ENCODE data around the gene EFCAB6.

EFCAB6 gene

GRCh38 chr22:43755011-43755410 lies 57.1 kb downstream of the EFCAB6 start:
- Mint-ChIP-seq H3K4me3 (no peak overlapping the region), H3K36me3 (ENCODE audit: low read depth) (no peaks in the 10 kb centered on the region), H3K9me3 (no peaks in the 10 kb centered on the region), H3K4me1 (no peaks in the 10 kb centered on the region), H3K27me3 (ENCODE audit: low read depth, poor library complexity) (peaks cover 14% of the 10 kb centered on the region), H3K27ac (no peak overlapping the region)
- no peak for DNase-seq
- no peak for TF ChIP-seq CTCF (IDR thresholded peaks at IDR 0.05)

GRCh38 chr22:43754176-43754575 lies 57.9 kb downstream of the EFCAB6 start:
- no peaks in the 10 kb centered on the region for H3K4me1 Mint-ChIP-seq
- H3K36me3 Mint-ChIP-seq (ENCODE audit: low read depth) = no peaks in the 10 kb centered on the region
- H3K9me3 Mint-ChIP-seq = no peaks in the 10 kb centered on the region
- no peak for TF ChIP-seq CTCF (IDR thresholded peaks at IDR 0.05)
- H3K27ac Mint-ChIP-seq = no peak overlapping the region
- no peak for DNase-seq
- peaks cover 17% of the 10 kb centered on the region for H3K27me3 Mint-ChIP-seq (ENCODE audit: low read depth, poor library complexity)
- H3K4me3 Mint-ChIP-seq = no peak overlapping the region

GRCh38 chr22:43753688-43754087 lies 58.4 kb downstream of the EFCAB6 start:
- Mint-ChIP-seq H3K27me3 (ENCODE audit: low read depth, poor library complexity) (peaks cover 20% of the 10 kb centered on the region), H3K4me1 (no peaks in the 10 kb centered on the region), H3K27ac (no peak overlapping the region), H3K36me3 (ENCODE audit: low read depth) (no peaks in the 10 kb centered on the region), H3K9me3 (no peaks in the 10 kb centered on the region), H3K4me3 (no peak overlapping the region)
- DNase-seq = no peak
- no peak for TF ChIP-seq CTCF (IDR thresholded peaks at IDR 0.05)

- no peak overlapping the region for H3K27ac Mint-ChIP-seq
- H3K4me1 Mint-ChIP-seq = no peaks in the 10 kb centered on the region
- peaks cover 23% of the 10 kb centered on the region for H3K27me3 Mint-ChIP-seq (ENCODE audit: low read depth, poor library complexity)
- H3K9me3 Mint-ChIP-seq = no peaks in the 10 kb centered on the region
- TF ChIP-seq CTCF (IDR thresholded peaks at IDR 0.05) = no peak
- DNase-seq = no peak
- H3K4me3 Mint-ChIP-seq = no peak overlapping the region
- H3K36me3 Mint-ChIP-seq (ENCODE audit: low read depth) = no peaks in the 10 kb centered on the region
Measured at GRCh38 chr22:43750751-43751150, 61.4 kb downstream of the EFCAB6 start.

- no peaks in the 10 kb centered on the region for H3K36me3 Mint-ChIP-seq (ENCODE audit: low read depth)
- no peaks in the 10 kb centered on the region for H3K4me1 Mint-ChIP-seq
- H3K27ac Mint-ChIP-seq = no peak overlapping the region
- peaks cover 26% of the 10 kb centered on the region for H3K27me3 Mint-ChIP-seq (ENCODE audit: low read depth, poor library complexity)
- DNase-seq = no peak
- TF ChIP-seq CTCF (IDR thresholded peaks at IDR 0.05) = no peak
- H3K4me3 Mint-ChIP-seq = no peak overlapping the region
- H3K9me3 Mint-ChIP-seq = no peaks in the 10 kb centered on the region
Measured at GRCh38 chr22:43749473-43749872, 62.6 kb downstream of the EFCAB6 start.

GRCh38 chr22:43747877-43748276 lies 64.2 kb downstream of the EFCAB6 start:
- H3K27me3 Mint-ChIP-seq (ENCODE audit: low read depth, poor library complexity) = peaks cover 25% of the 10 kb centered on the region
- DNase-seq = no peak
- no peaks in the 10 kb centered on the region for H3K36me3 Mint-ChIP-seq (ENCODE audit: low read depth)
- H3K9me3 Mint-ChIP-seq = no peaks in the 10 kb centered on the region
- no peak for TF ChIP-seq CTCF (IDR thresholded peaks at IDR 0.05)
- no peak overlapping the region for H3K4me3 Mint-ChIP-seq
- H3K4me1 Mint-ChIP-seq = no peaks in the 10 kb centered on the region
- no peak overlapping the region for H3K27ac Mint-ChIP-seq

Data from nephron progenitor cell (in vitro differentiated cells).